CD14-positive monocyte (primary cell): ENCODE data around the gene EPB41L4B. TPM values are rescaled to one million over a fixed set of nuclear protein-coding genes. Genes with fewer than 3 reads are reported as not detected.

Source experiments
- DNase-seq, 3 donors: peaks; one replicate each; pipeline ENCODE4 v3.0.0-alpha.2; 2011 to 2022
- H2AFZ ChIP-seq: 2 replicates; pipeline ENCODE4 v1.6.0; 2012; ENCODE audit warnings: mild to moderate bottlenecking, low read depth, low read length, inconsistent platforms; ENCODE audit not compliant: insufficient read depth, poor library complexity, severe bottlenecking
- H3K27ac ChIP-seq, 2 donors: 1 replicate in 1 of 2; 2 replicates in 1 of 2; pipeline ENCODE4 v1.5.1; 2012 to 2013; ENCODE audit warnings: low read length in 2 of 2, control low read depth in 1 of 2, inconsistent platforms in 1 of 2, low read depth in 1 of 2, mild to moderate bottlenecking in 1 of 2
- H3K27me3 ChIP-seq, 2 donors: one replicate each; pipeline versions ENCODE4 v1.6.0 to v1.6.1; 2011 to 2013; ENCODE audit warnings: low read length in 2 of 2; ENCODE audit not compliant: control insufficient read depth in 2 of 2, insufficient read depth in 2 of 2
- H3K36me3 ChIP-seq, 2 donors: replicated peaks in 1 of 2; 1 replicate in 1 of 2; 2 replicates in 1 of 2; pipeline versions ENCODE4 v1.5.1 to v1.6.1; 2012 to 2013; ENCODE audit warnings: low read length in 2 of 2, control low read depth in 1 of 2, inconsistent platforms in 1 of 2, mild to moderate bottlenecking in 1 of 2; ENCODE audit not compliant: insufficient read depth in 2 of 2, control insufficient read depth in 1 of 2
- H3K4me1 ChIP-seq, 2 donors: 1 replicate in 1 of 2; 2 replicates in 1 of 2; pipeline versions ENCODE4 v1.5.1 to v1.6.1; 2012 to 2013; ENCODE audit warnings: low read length in 2 of 2, control low read depth in 1 of 2, inconsistent platforms in 1 of 2, mild to moderate bottlenecking in 1 of 2, moderate library complexity in 1 of 2; ENCODE audit not compliant: insufficient read depth in 2 of 2, control insufficient read depth in 1 of 2
- H3K4me2 ChIP-seq: replicated peaks from 2 replicates; pipeline ENCODE3; 2012; ENCODE audit warnings: low read length, moderate library complexity, mild to moderate bottlenecking; ENCODE audit not compliant: poor library complexity, severe bottlenecking; ENCODE audit errors: extremely low read depth
- H3K4me3 ChIP-seq, 3 experiments: fragments of 200-600 bp in 1 of 3; sonication (generic) in 1 of 3; replicated peaks in 1 of 3; 1 replicate in 2 of 3; 2 replicates in 1 of 3; pipeline ENCODE4 v1.5.1; 2011 to 2013; ENCODE audit warnings: low read length in 3 of 3, mild to moderate bottlenecking in 3 of 3, control low read depth in 2 of 3, low read depth in 2 of 3, inconsistent platforms in 1 of 3, moderate library complexity in 1 of 3
- H3K79me2 ChIP-seq: 2 replicates; pipeline ENCODE4 v1.6.0; 2012; ENCODE audit warnings: mild to moderate bottlenecking, control low read depth, inconsistent platforms, low read length, moderate library complexity; ENCODE audit not compliant: insufficient read depth
- H3K9ac ChIP-seq: 2 replicates; pipeline ENCODE4 v1.6.0; 2017; ENCODE audit warnings: low read length, mild to moderate bottlenecking; ENCODE audit not compliant: insufficient read depth, poor library complexity, severe bottlenecking
- H3K9me3 ChIP-seq, 2 donors: replicated peaks in 1 of 2; 1 replicate in 1 of 2; 2 replicates in 1 of 2; pipeline versions ENCODE4 v1.5.1 to v1.6.1; 2012 to 2013; ENCODE audit warnings: low read length in 2 of 2, control low read depth in 1 of 2; ENCODE audit not compliant: control insufficient read depth in 1 of 2, insufficient read depth in 1 of 2
- H4K20me1 ChIP-seq: 2 replicates; pipeline ENCODE4 v1.6.0; 2012; ENCODE audit warnings: mild to moderate bottlenecking, low read length, control low read depth, moderate library complexity; ENCODE audit not compliant: insufficient read depth
- H3K27ac Mint-ChIP-seq, 7 donors: one replicate each; pipeline ENCODE4 v1.8.0; 2020; ENCODE audit warnings: mild to moderate bottlenecking in 7 of 7, mixed read lengths in 7 of 7, moderate library complexity in 6 of 7, inconsistent platforms in 2 of 7
- H3K27me3 Mint-ChIP-seq, 3 donors: one replicate each; pipeline ENCODE4 v1.8.0; 2021 to 2022; ENCODE audit warnings: low read depth in 3 of 3, mild to moderate bottlenecking in 3 of 3, mixed read lengths in 3 of 3, moderate library complexity in 3 of 3, inconsistent platforms in 1 of 3
- H3K36me3 Mint-ChIP-seq, 2 donors: one replicate each; pipeline ENCODE4 v1.8.0; 2020; ENCODE audit warnings: mixed read lengths in 2 of 2, inconsistent platforms in 1 of 2, mild to moderate bottlenecking in 1 of 2
- H3K4me1 Mint-ChIP-seq: one replicate; pipeline ENCODE4 v1.8.0; 2020; ENCODE audit warnings: mild to moderate bottlenecking, mixed read lengths
- H3K4me3 Mint-ChIP-seq, 2 donors: one replicate each; pipeline ENCODE4 v1.8.0; 2020; ENCODE audit warnings: mild to moderate bottlenecking in 2 of 2, mixed read lengths in 2 of 2, moderate library complexity in 1 of 2
- H3K9me3 Mint-ChIP-seq, 7 donors: one replicate each; pipeline ENCODE4 v1.8.0; 2020 to 2022; ENCODE audit warnings: mixed read lengths in 7 of 7, mild to moderate bottlenecking in 6 of 7, moderate library complexity in 6 of 7, inconsistent platforms in 2 of 7
- WGBS: methylation state at CpG from one replicate; pipeline ENCODE4 v1.1.5; 2013; ENCODE audit warnings: missing lambda C conversion rate; ENCODE audit not compliant: insufficient coverage; 5-methylcytosine and 5-hydroxymethylcytosine counted together
- intact Hi-C, 2 donors: fragments of 100-400 bp; cut with micrococcal nuclease; formaldehyde crosslinking; loops; one replicate each; pipeline versions ENCODE4 v1.15.0 to v1.15.1; 2023
- polyA plus RNA-seq, 3 donors: library from polyadenylated mRNA; depleted of rRNA in 1 of 3; unstranded in 2 of 3; stranded (reverse) in 1 of 3; fragments of 300-500 nt in 2 of 3; fragments of >200 nt in 1 of 3; fragmentation: Illumina TruSeq in 2 of 3; gene quantifications; 1 replicate in 2 of 3; 2 replicates in 1 of 3; pipeline ENCODE4 v1.2.3, GENCODE V29; 2012 to 2021
- TF ChIP-seq, protein P1 (sequence below): fragments of 200-600 bp; IDR thresholded peaks from one replicate; pipeline ENCODE4 v1.8.0; 2022; ENCODE audit warnings: antibody characterized with exemption, mild to moderate bottlenecking

Gene EPB41L4B
- polyA plus RNA-seq, 3 donors: not detected

DNA sequence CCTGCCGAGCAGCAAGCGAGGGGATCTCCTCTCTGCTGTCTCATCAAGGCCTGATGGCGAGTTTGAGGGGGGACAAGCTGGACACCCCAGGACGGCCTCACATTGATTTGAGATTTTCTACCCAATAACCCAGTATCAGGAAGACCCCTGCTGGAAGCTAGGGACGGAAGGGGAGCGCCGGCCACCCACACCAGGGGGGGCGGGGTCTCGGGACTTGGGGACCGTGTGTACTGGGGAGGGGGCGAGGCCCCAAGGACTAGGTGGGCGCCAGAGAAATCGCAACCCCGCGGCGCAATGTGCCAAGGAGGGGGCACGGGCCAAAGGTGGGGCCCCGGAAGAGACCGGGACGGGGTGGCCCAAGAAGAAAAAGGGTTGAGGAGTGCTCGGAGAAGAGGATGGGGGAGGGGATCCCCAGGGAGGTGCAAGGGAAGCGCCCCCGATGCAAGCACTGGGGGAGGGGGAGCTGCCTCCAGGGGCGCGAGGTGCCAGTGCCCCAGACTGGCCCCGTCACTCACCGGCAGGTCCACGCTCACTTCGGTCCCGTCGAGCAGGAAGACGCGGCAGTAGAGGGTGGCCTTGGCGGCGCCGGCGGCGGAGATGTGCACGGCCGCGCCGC is 1.1 kb downstream of the EPB41L4B start:
- no peak for DNase-seq
- Histone ChIP-seq H3K79me2 (no peaks in the 10 kb centered on the region), H4K20me1 (no peaks in the 10 kb centered on the region), H3K9me3 (peaks cover 0 to 20% of the 10 kb centered on the region in 2 donors), H3K4me2 (peak overlapping the region; percentile 47), H3K27ac (no peak overlapping the region), H2AFZ (no peak overlapping the region), H3K36me3 (no peaks in the 10 kb centered on the region), H3K9ac (no peak overlapping the region), H3K4me1 (peaks cover 0 to 28% of the 10 kb centered on the region in 2 donors), H3K4me3 (no peak overlapping the region), H3K27me3 (peaks cover 61 to 79% of the 10 kb centered on the region in 2 donors)
- intact Hi-C loops: loop anchor here in 1 of 2 donors (2.0 kb wide), 1 partner anchor 75 kb away; no protein-coding TSS in a partner anchor
- Mint-ChIP-seq H3K27ac (no peak overlapping the region), H3K4me1 (peaks cover 28% of the 10 kb centered on the region), H3K27me3 (peaks cover 54 to 79% (median 77%) of the 10 kb centered on the region in 3 donors), H3K4me3 (peak overlapping the region; percentile 47 to 71), H3K36me3 (peaks cover 0 to 2% of the 10 kb centered on the region in 2 donors), H3K9me3 (peaks cover 0 to 16% (median 5%) of the 10 kb centered on the region in 7 donors)
- WGBS: 3% methylated on average over 31 of the region's 42 CpGs
- TF ChIP-seq, protein P1, sequence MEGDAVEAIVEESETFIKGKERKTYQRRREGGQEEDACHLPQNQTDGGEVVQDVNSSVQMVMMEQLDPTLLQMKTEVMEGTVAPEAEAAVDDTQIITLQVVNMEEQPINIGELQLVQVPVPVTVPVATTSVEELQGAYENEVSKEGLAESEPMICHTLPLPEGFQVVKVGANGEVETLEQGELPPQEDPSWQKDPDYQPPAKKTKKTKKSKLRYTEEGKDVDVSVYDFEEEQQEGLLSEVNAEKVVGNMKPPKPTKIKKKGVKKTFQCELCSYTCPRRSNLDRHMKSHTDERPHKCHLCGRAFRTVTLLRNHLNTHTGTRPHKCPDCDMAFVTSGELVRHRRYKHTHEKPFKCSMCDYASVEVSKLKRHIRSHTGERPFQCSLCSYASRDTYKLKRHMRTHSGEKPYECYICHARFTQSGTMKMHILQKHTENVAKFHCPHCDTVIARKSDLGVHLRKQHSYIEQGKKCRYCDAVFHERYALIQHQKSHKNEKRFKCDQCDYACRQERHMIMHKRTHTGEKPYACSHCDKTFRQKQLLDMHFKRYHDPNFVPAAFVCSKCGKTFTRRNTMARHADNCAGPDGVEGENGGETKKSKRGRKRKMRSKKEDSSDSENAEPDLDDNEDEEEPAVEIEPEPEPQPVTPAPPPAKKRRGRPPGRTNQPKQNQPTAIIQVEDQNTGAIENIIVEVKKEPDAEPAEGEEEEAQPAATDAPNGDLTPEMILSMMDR: no peak

DNA sequence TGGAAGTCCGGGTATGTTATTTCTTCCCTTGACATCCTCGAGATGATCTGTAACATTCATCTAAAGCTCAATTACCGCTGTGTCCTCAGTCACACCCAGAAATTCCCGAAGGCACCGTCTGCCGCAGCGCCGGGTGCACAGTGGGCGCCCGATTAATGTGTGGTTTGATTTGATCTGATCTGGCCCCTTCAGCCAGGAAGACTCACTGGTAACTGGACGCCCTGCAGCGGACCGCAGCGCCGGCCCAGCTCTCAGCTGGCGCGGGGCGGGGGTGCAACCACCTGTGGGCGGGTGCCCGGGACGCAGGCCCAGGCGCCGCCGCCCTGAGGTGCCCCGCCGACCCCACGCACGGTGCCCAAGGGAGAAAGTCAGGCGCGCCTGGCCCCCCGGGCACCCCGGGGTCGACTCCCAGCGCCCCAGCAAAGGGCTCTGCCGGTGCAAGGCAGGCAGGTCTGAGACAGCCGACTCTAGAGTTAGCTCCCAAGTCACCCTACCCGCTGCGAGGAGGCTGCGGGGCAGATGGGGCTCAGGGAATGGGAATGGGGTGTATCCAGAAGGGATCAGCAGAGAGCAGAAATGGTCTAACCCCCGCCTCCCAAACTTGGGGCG is 1.7 kb downstream of the EPB41L4B start:
- Mint-ChIP-seq H3K4me3 (peak overlapping the region; percentile 47 to 71), H3K27me3 (peaks cover 57 to 81% (median 77%) of the 10 kb centered on the region in 3 donors), H3K27ac (no peak overlapping the region), H3K4me1 (peaks cover 28% of the 10 kb centered on the region), H3K9me3 (peaks cover 0 to 16% (median 5%) of the 10 kb centered on the region in 7 donors), H3K36me3 (peaks cover 0 to 2% of the 10 kb centered on the region in 2 donors)
- Histone ChIP-seq H4K20me1 (no peaks in the 10 kb centered on the region), H3K36me3 (no peaks in the 10 kb centered on the region), H3K27me3 (peaks cover 58 to 79% of the 10 kb centered on the region in 2 donors), H3K4me2 (no peak overlapping the region), H3K4me1 (peaks cover 0 to 30% of the 10 kb centered on the region in 2 donors), H3K79me2 (no peaks in the 10 kb centered on the region), H3K27ac (no peak overlapping the region), H3K9ac (no peak overlapping the region), H3K4me3 (no peak overlapping the region), H3K9me3 (peaks cover 0 to 20% of the 10 kb centered on the region in 2 donors), H2AFZ (no peak overlapping the region)
- 4% methylated on average over 35 of the region's 41 CpGs for WGBS
- intact Hi-C loops: no loop called here
- DNase-seq: no peak
- TF ChIP-seq, protein P1: no peak
